H9 (cell line): ENCODE measurements around the gene NALCN. TPM values are rescaled to one million over a fixed set of nuclear protein-coding genes. Genes with fewer than 3 reads are reported as not detected.

ENCODE experiments used
- DNase-seq: peaks from one replicate; pipeline ENCODE4 v3.0.0-alpha.2; 2017
- H2AFZ ChIP-seq: one replicate; pipeline ENCODE4 v1.6.1; 2013; ENCODE audit warnings: mild to moderate bottlenecking, low read length, control low read depth, moderate library complexity
- H2AK5ac ChIP-seq: 2 replicates; pipeline ENCODE4 v1.6.1; 2013; ENCODE audit warnings: low read length, control low read depth, mixed read lengths; ENCODE audit not compliant: insufficient read length
- H2BK120ac ChIP-seq: one replicate; pipeline ENCODE4 v1.6.1; 2013; ENCODE audit warnings: low read depth, mild to moderate bottlenecking, low read length, control low read depth, inconsistent platforms; ENCODE audit not compliant: poor library complexity, severe bottlenecking
- H2BK12ac ChIP-seq: 2 replicates; pipeline ENCODE4 v1.6.1; 2013; ENCODE audit warnings: low read length, control low read depth, mixed read lengths, low read depth; ENCODE audit not compliant: insufficient read length
- H2BK15ac ChIP-seq: 2 replicates; pipeline ENCODE4 v1.6.1; 2013; ENCODE audit warnings: low read depth, low read length, control low read depth
- H2BK20ac ChIP-seq: one replicate; pipeline ENCODE4 v1.6.1; 2013; ENCODE audit warnings: low read depth, mild to moderate bottlenecking, low read length, control low read depth, inconsistent platforms; ENCODE audit not compliant: poor library complexity, severe bottlenecking
- H2BK5ac ChIP-seq: 2 replicates; pipeline ENCODE4 v1.6.1; 2013; ENCODE audit warnings: low read length, control low read depth, mixed read lengths; ENCODE audit not compliant: insufficient read length
- H3K14ac ChIP-seq: 2 replicates; pipeline ENCODE4 v1.6.1; 2013; ENCODE audit warnings: low read length, control low read depth; ENCODE audit not compliant: insufficient read depth
- H3K18ac ChIP-seq: 2 replicates; pipeline ENCODE4 v1.6.1; 2013; ENCODE audit warnings: low read depth, mild to moderate bottlenecking, mixed read lengths, low read length, control low read depth; ENCODE audit not compliant: insufficient read length
- H3K23ac ChIP-seq: 2 replicates; pipeline ENCODE4 v1.6.1; 2013; ENCODE audit warnings: low read length, control low read depth, mixed read lengths, low read depth; ENCODE audit not compliant: insufficient read length
- H3K23me2 ChIP-seq: 2 replicates; pipeline ENCODE4 v1.6.1; 2013; ENCODE audit warnings: low read depth, mild to moderate bottlenecking, mixed read lengths, low read length, control low read depth; ENCODE audit not compliant: insufficient read length, poor library complexity, severe bottlenecking
- H3K27ac ChIP-seq: 2 replicates; pipeline ENCODE4 v1.5.1; 2013; ENCODE audit warnings: low read length, control low read depth, mixed read lengths, low read depth; ENCODE audit not compliant: insufficient read length
- H3K27me3 ChIP-seq: 2 replicates; pipeline ENCODE4 v1.6.1; 2013; ENCODE audit warnings: low read length, control low read depth, inconsistent platforms; ENCODE audit not compliant: insufficient read depth
- H3K4ac ChIP-seq: 2 replicates; pipeline ENCODE4 v1.6.1; 2013; ENCODE audit warnings: low read depth, mild to moderate bottlenecking, control low read depth, inconsistent platforms, low read length, moderate library complexity
- H3K4me1 ChIP-seq: 2 replicates; pipeline ENCODE4 v1.6.1; 2013; ENCODE audit warnings: low read length, control low read depth, inconsistent platforms; ENCODE audit not compliant: insufficient read depth
- H3K4me2 ChIP-seq: 2 replicates; pipeline ENCODE4 v1.6.1; 2013; ENCODE audit warnings: low read length, control low read depth, mixed read lengths; ENCODE audit not compliant: insufficient read length, insufficient read depth
- H3K56ac ChIP-seq: 2 replicates; pipeline ENCODE4 v1.6.1; 2013; ENCODE audit warnings: low read depth, mild to moderate bottlenecking, mixed read lengths, low read length, control low read depth; ENCODE audit not compliant: insufficient read length
- H3K79me1 ChIP-seq: 2 replicates; pipeline ENCODE4 v1.6.1; 2013; ENCODE audit warnings: low read depth, mild to moderate bottlenecking, moderate library complexity, low read length, control low read depth, inconsistent platforms; ENCODE audit not compliant: insufficient read depth, poor library complexity, severe bottlenecking
- H3K79me2 ChIP-seq: 2 replicates; pipeline ENCODE4 v1.6.1; 2013; ENCODE audit warnings: low read length, control low read depth, inconsistent platforms; ENCODE audit not compliant: insufficient read depth
- H3K9ac ChIP-seq: 2 replicates; pipeline ENCODE4 v1.6.1; 2013; ENCODE audit warnings: low read length, control low read depth, mixed read lengths; ENCODE audit not compliant: insufficient read length; ENCODE audit errors: extremely low read depth
- H3K9me3 ChIP-seq: one replicate; pipeline ENCODE4 v1.6.1; 2013; ENCODE audit warnings: low read depth, low read length, inconsistent platforms; ENCODE audit not compliant: control insufficient read depth
- H3T11ph ChIP-seq: one replicate; pipeline ENCODE4 v1.6.1; 2013; ENCODE audit warnings: mild to moderate bottlenecking, low read length, control low read depth, inconsistent platforms
- H4K20me1 ChIP-seq: one replicate; pipeline ENCODE4 v1.6.1; 2013; ENCODE audit not compliant: control insufficient read depth, insufficient read length, insufficient read depth
- H4K5ac ChIP-seq: 2 replicates; pipeline ENCODE4 v1.6.1; 2013; ENCODE audit warnings: low read depth, mild to moderate bottlenecking, mixed read lengths, low read length, control low read depth; ENCODE audit not compliant: insufficient read length
- H4K8ac ChIP-seq: replicated peaks from 2 replicates; pipeline ENCODE4 v1.6.1; 2013; ENCODE audit warnings: low read length, control low read depth, mixed read lengths, low read depth; ENCODE audit not compliant: insufficient read length
- H4K91ac ChIP-seq: 2 replicates; pipeline ENCODE4 v1.6.1; 2013; ENCODE audit warnings: low read depth, mild to moderate bottlenecking, moderate library complexity, mixed read lengths, low read length, control low read depth; ENCODE audit not compliant: insufficient read length
- H3K27ac Mint-ChIP-seq, 3 experiments: 2 replicates in 2 of 3; 3 replicates in 1 of 3; pipeline ENCODE4 v1.8.0; 2020 to 2021; ENCODE audit warnings: mixed read lengths in 3 of 3, mild to moderate bottlenecking in 1 of 3, moderate library complexity in 1 of 3
- H3K27me3 Mint-ChIP-seq: 2 replicates; pipeline ENCODE4 v1.8.0; 2021; ENCODE audit warnings: low read depth, mild to moderate bottlenecking, moderate library complexity, mixed read lengths
- H3K36me3 Mint-ChIP-seq, 3 experiments: 2 replicates in 2 of 3; 3 replicates in 1 of 3; pipeline ENCODE4 v1.8.0; 2020 to 2021; ENCODE audit warnings: low read depth in 3 of 3, mixed read lengths in 3 of 3; ENCODE audit not compliant: insufficient read depth in 1 of 3
- H3K4me1 Mint-ChIP-seq, 2 experiments: 2 replicates each; pipeline ENCODE4 v1.8.0; 2020; ENCODE audit warnings: mixed read lengths in 2 of 2
- H3K4me3 Mint-ChIP-seq, 2 experiments: 2 replicates in 1 of 2; 3 replicates in 1 of 2; pipeline ENCODE4 v1.8.0; 2020 to 2021; ENCODE audit warnings: mild to moderate bottlenecking in 2 of 2, mixed read lengths in 2 of 2, moderate library complexity in 1 of 2
- H3K9me3 Mint-ChIP-seq, 2 experiments: 2 replicates in 1 of 2; 3 replicates in 1 of 2; pipeline ENCODE4 v1.8.0; 2020; ENCODE audit warnings: mild to moderate bottlenecking in 2 of 2, mixed read lengths in 2 of 2, moderate library complexity in 1 of 2
- WGBS: extraction: QIAGEN DNeasy Blood & Tissue Kit; methylation state at CpG from one replicate; pipeline ENCODE4 v1.1.7; 2013; ENCODE audit warnings: missing lambda C conversion rate, low lambda C conversion rate, mixed read lengths; ENCODE audit not compliant: insufficient read length; ENCODE audit errors: extremely low coverage; 5-methylcytosine and 5-hydroxymethylcytosine counted together
- total RNA-seq: library from RNA; stranded (reverse); gene quantifications from 2 replicates; pipeline ENCODE4 v1.2.1, GENCODE V29; 2021
- TF ChIP-seq, protein P1 (sequence below): fragments of 200-600 bp; sonication (generic); conservative IDR thresholded peaks from 3 replicates; pipeline ENCODE4 v1.8.0; 2021; ENCODE audit warnings: antibody characterized with exemption, mild to moderate bottlenecking

Gene NALCN
- total RNA-seq, 1 experiment from 2014 or later = 0.09 TPM

GRCh38 chr13:101082441-101082840, 333.9 kb downstream of the NALCN start:
- no peaks in the 10 kb centered on the region for H3K27me3 ChIP-seq
- no peaks in the 10 kb centered on the region for H3K23me2 ChIP-seq
- Mint-ChIP-seq H3K4me3 (no peak overlapping the region), H3K4me1 (no peaks in the 10 kb centered on the region), H3K27me3 (no peaks in the 10 kb centered on the region; the same call in 1 of the 2 replicates), H3K36me3 (peaks cover 5 to 17% (median 10%) of the 10 kb centered on the region in 3 experiments; a peak in 6 of 7 replicates), H3K9me3 (peaks cover 8 to 15% of the 10 kb centered on the region in 2 experiments; a peak in 4 of 5 replicates), H3K27ac (no peak overlapping the region)
- DNase-seq = no peak
- no peak overlapping the region for H2BK15ac ChIP-seq
- H3K4me1 ChIP-seq = no peaks in the 10 kb centered on the region
- no peak overlapping the region for H2BK20ac ChIP-seq
- no peak overlapping the region for H2BK12ac ChIP-seq
- H3K79me2 ChIP-seq = no peaks in the 10 kb centered on the region
- WGBS = no CpG with 5 or more reads among the region's 5 CpGs
- no peak overlapping the region for H2AFZ ChIP-seq
- H3K27ac ChIP-seq = no peak overlapping the region
- no peak overlapping the region for H3K4me2 ChIP-seq
- H4K5ac ChIP-seq = no peak overlapping the region
- no peak overlapping the region for H2BK120ac ChIP-seq
- no peak overlapping the region for H3K9ac ChIP-seq
- H3K56ac ChIP-seq = no peak overlapping the region
- TF ChIP-seq, protein P1, sequence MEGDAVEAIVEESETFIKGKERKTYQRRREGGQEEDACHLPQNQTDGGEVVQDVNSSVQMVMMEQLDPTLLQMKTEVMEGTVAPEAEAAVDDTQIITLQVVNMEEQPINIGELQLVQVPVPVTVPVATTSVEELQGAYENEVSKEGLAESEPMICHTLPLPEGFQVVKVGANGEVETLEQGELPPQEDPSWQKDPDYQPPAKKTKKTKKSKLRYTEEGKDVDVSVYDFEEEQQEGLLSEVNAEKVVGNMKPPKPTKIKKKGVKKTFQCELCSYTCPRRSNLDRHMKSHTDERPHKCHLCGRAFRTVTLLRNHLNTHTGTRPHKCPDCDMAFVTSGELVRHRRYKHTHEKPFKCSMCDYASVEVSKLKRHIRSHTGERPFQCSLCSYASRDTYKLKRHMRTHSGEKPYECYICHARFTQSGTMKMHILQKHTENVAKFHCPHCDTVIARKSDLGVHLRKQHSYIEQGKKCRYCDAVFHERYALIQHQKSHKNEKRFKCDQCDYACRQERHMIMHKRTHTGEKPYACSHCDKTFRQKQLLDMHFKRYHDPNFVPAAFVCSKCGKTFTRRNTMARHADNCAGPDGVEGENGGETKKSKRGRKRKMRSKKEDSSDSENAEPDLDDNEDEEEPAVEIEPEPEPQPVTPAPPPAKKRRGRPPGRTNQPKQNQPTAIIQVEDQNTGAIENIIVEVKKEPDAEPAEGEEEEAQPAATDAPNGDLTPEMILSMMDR = no peak
- H3K4ac ChIP-seq = no peak overlapping the region
- no peak overlapping the region for H4K91ac ChIP-seq
- no peak overlapping the region for H3K14ac ChIP-seq
- no peaks in the 10 kb centered on the region for H3K9me3 ChIP-seq
- no peak overlapping the region for H3K23ac ChIP-seq
- H3K18ac ChIP-seq = no peak overlapping the region
- no peaks in the 10 kb centered on the region for H4K20me1 ChIP-seq
- H3T11ph ChIP-seq = no peak overlapping the region
- H4K8ac ChIP-seq = no peak overlapping the region
- H3K79me1 ChIP-seq = no peaks in the 10 kb centered on the region
- H2AK5ac ChIP-seq = no peak overlapping the region
- no peak overlapping the region for H2BK5ac ChIP-seq
